ENCODE results near the gene LRMDA. TPM values are rescaled to one million over a fixed set of nuclear protein-coding genes. Genes with fewer than 3 reads are reported as not detected.

Gene LRMDA
- total RNA-seq, 1 donor from 2014 or later = 19.4 TPM

- no peaks in the 10 kb centered on the region for H3K4me1 Mint-ChIP-seq (ENCODE audit: unreplicated experiment)
- TF ChIP-seq, protein P1, sequence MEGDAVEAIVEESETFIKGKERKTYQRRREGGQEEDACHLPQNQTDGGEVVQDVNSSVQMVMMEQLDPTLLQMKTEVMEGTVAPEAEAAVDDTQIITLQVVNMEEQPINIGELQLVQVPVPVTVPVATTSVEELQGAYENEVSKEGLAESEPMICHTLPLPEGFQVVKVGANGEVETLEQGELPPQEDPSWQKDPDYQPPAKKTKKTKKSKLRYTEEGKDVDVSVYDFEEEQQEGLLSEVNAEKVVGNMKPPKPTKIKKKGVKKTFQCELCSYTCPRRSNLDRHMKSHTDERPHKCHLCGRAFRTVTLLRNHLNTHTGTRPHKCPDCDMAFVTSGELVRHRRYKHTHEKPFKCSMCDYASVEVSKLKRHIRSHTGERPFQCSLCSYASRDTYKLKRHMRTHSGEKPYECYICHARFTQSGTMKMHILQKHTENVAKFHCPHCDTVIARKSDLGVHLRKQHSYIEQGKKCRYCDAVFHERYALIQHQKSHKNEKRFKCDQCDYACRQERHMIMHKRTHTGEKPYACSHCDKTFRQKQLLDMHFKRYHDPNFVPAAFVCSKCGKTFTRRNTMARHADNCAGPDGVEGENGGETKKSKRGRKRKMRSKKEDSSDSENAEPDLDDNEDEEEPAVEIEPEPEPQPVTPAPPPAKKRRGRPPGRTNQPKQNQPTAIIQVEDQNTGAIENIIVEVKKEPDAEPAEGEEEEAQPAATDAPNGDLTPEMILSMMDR (IDR thresholded peaks at IDR 0.05; ENCODE audit: unreplicated experiment) = no peak
- no peak overlapping the region for H3K4me3 Mint-ChIP-seq (ENCODE audit: unreplicated experiment)
- peaks cover 11% of the 10 kb centered on the region for H3K36me3 Mint-ChIP-seq (ENCODE audit: low read depth, unreplicated experiment)
- no peak overlapping the region for H3K27ac Mint-ChIP-seq (ENCODE audit: unreplicated experiment)
- no peak for DNase-seq (ENCODE audit: low spot score)
- H3K9me3 Mint-ChIP-seq (ENCODE audit: unreplicated experiment) = peaks cover 9% of the 10 kb centered on the region
- peaks cover 4% of the 10 kb centered on the region for H3K27me3 Mint-ChIP-seq (ENCODE audit: unreplicated experiment)
These were observed 153.9 kb downstream of the LRMDA start for GRCh38 chr10:75585294-75585693.

DNA sequence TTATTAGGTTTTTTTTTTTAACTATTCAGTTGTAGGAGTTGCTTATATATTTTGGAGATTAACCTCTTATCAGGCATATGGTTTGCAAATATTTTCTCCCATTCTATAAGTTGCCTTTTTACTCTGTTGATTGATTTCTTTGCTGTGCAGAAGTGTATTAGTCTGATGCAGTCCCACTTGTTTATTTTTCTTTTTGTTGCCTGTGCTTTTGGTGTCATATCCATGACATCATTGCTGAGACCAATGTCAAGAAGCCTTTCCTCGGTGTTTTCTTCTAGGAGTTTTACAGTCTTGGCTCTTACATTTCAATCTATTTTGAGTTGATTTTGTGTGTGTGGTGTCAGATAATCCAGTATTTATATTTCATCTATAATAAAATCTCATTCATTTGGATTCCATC, 155.4 kb downstream of the LRMDA start:
- TF ChIP-seq, protein P1 (IDR thresholded peaks at IDR 0.05; ENCODE audit: unreplicated experiment) = no peak
- peaks cover 3% of the 10 kb centered on the region for H3K27me3 Mint-ChIP-seq (ENCODE audit: unreplicated experiment)
- peaks cover 2% of the 10 kb centered on the region for H3K4me1 Mint-ChIP-seq (ENCODE audit: unreplicated experiment)
- H3K9me3 Mint-ChIP-seq (ENCODE audit: unreplicated experiment) = peaks cover 4% of the 10 kb centered on the region
- H3K4me3 Mint-ChIP-seq (ENCODE audit: unreplicated experiment) = no peak overlapping the region
- peaks cover 11% of the 10 kb centered on the region for H3K36me3 Mint-ChIP-seq (ENCODE audit: low read depth, unreplicated experiment)
- DNase-seq (ENCODE audit: low spot score) = no peak
- no peak overlapping the region for H3K27ac Mint-ChIP-seq (ENCODE audit: unreplicated experiment)

DNA sequence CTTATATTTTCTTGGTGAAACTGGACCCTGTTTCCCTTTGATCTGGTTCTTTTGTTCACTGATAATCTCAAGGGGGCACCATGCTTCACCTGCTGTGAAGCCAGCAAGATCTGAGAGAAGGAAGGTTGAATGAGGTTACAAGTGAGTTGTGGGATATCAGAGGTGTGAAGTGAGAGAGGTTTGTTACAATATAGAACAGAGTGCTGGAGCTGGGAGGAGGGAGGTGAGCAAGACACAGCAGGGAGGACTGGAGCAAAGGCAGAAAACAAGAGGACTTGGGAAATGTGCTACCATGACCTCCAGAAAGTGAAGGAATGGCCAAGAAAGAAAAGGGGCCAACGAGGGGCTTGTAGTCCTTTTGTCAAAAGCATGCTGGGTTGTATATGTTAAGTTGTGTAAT, 156.6 kb downstream of the LRMDA start:
- DNase-seq (ENCODE audit: low spot score) = no peak
- no peak overlapping the region for H3K27ac Mint-ChIP-seq (ENCODE audit: unreplicated experiment)
- peaks cover 3% of the 10 kb centered on the region for H3K27me3 Mint-ChIP-seq (ENCODE audit: unreplicated experiment)
- H3K36me3 Mint-ChIP-seq (ENCODE audit: low read depth, unreplicated experiment) = peaks cover 6% of the 10 kb centered on the region
- no peak overlapping the region for H3K4me3 Mint-ChIP-seq (ENCODE audit: unreplicated experiment)
- H3K4me1 Mint-ChIP-seq (ENCODE audit: unreplicated experiment) = peaks cover 12% of the 10 kb centered on the region
- TF ChIP-seq, protein P1 (IDR thresholded peaks at IDR 0.05; ENCODE audit: unreplicated experiment) = no peak
- H3K9me3 Mint-ChIP-seq (ENCODE audit: unreplicated experiment) = no peaks in the 10 kb centered on the region

- Mint-ChIP-seq H3K9me3 (ENCODE audit: unreplicated experiment) (no peaks in the 10 kb centered on the region), H3K4me3 (ENCODE audit: unreplicated experiment) (no peak overlapping the region), H3K27ac (ENCODE audit: unreplicated experiment) (no peak overlapping the region), H3K36me3 (ENCODE audit: low read depth, unreplicated experiment) (no peaks in the 10 kb centered on the region), H3K27me3 (ENCODE audit: unreplicated experiment) (peaks cover 1% of the 10 kb centered on the region), H3K4me1 (ENCODE audit: unreplicated experiment) (peaks cover 13% of the 10 kb centered on the region)
- DNase-seq (ENCODE audit: low spot score) = no peak
- TF ChIP-seq, protein P1 (IDR thresholded peaks at IDR 0.05; ENCODE audit: unreplicated experiment) = no peak
These were observed 158.7 kb downstream of the LRMDA start for GRCh38 chr10:75589895-75590654.

DNA sequence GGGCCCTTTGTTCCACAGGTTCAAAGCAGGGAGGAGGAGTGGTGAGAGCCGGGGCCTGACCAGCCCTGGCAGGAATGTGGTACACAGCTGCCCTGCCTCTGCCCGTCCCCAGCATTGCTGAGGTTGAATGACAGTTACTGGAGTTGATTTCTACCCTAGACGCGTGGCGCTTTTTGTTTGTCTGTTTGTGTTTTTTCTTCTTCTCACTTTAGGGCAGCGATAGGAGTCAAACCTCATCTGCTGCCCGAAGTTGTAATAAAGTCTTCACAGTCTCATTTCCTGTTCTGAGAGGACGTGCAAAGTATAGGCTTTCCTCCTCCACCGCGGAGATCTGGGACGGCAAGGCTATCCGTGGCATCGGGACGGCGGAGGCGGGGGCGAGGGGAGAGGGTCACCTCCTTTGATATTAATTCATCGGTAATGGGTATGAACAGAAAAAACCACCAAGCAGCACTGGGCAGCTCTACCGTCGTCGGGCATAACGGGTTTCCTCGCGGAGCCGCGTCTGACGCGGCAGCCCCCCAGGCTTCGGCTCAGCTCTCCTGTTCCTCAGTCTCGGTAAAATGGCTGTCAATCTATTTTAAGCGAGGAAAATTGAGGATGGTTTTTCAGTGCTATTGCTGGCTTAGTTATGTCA, 160.8 kb downstream of the LRMDA start:
- H3K4me1 Mint-ChIP-seq (ENCODE audit: unreplicated experiment) = peaks cover 13% of the 10 kb centered on the region

More for the DNA sequence above, 160.8 kb downstream of the LRMDA start:
- Mint-ChIP-seq H3K9me3 (ENCODE audit: unreplicated experiment) (no peaks in the 10 kb centered on the region), H3K27me3 (ENCODE audit: unreplicated experiment) (no peaks in the 10 kb centered on the region), H3K4me3 (ENCODE audit: unreplicated experiment) (no peak overlapping the region), H3K27ac (ENCODE audit: unreplicated experiment) (no peak overlapping the region), H3K36me3 (ENCODE audit: low read depth, unreplicated experiment) (no peaks in the 10 kb centered on the region)
- TF ChIP-seq, protein P1 (IDR thresholded peaks at IDR 0.05; ENCODE audit: unreplicated experiment) = no peak
- no peak for DNase-seq (ENCODE audit: low spot score)
